Left lung (tissue), 10 donors: ENCODE measurements around the gene UBIAD1. TPM values are rescaled to one million over a fixed set of nuclear protein-coding genes. Genes with fewer than 3 reads are reported as not detected.
"Not testable (repeated sequence)": the region's sequence is repeated elsewhere in the genome, so short reads cannot be mapped to it uniquely, and the experiment has no call there.

Experiments used
- ATAC-seq: fragments of 200-7000 bp; cut with Tn5 transposase; one replicate; pipeline ENCODE4 v1.9.1; 2020; ENCODE audit warnings: moderate library complexity
- DNase-seq, 4 donors: peaks; one replicate each; pipeline ENCODE4 v3.0.0-alpha.2; 2013 to 2020
- H3K27ac ChIP-seq, 2 donors: fragments of 200-600 bp; sonication (generic) in 1 of 2; one replicate each; pipeline versions ENCODE4 v1.5.0 to v1.8.0; 2020 to 2021
- H3K27me3 ChIP-seq, 2 donors: fragments of 200-600 bp; sonication (generic) in 1 of 2; one replicate each; pipeline versions ENCODE4 v1.5.0 to v1.8.0; 2020 to 2021
- H3K36me3 ChIP-seq, 2 donors: fragments of 200-600 bp; sonication (generic) in 1 of 2; one replicate each; pipeline versions ENCODE4 v1.5.0 to v1.8.0; 2020 to 2021
- H3K4me1 ChIP-seq, 2 donors: fragments of 200-600 bp; one replicate each; pipeline ENCODE4 v1.8.0; 2021
- H3K4me3 ChIP-seq, 2 donors: fragments of 200-600 bp; sonication (generic) in 1 of 2; one replicate each; pipeline versions ENCODE4 v1.5.0 to v1.8.0; 2020 to 2021; ENCODE audit warnings: mild to moderate bottlenecking in 1 of 2
- H3K9me3 ChIP-seq, 2 donors: fragments of 200-600 bp; sonication (generic) in 1 of 2; one replicate each; pipeline versions ENCODE4 v1.5.0 to v1.8.0; 2020 to 2021
- intact Hi-C, 2 donors: fragments of 100-400 bp; cut with DNase I; formaldehyde crosslinking; loops; one replicate each; pipeline versions ENCODE4 v1.11.2 to v1.14.2; 2022
- polyA plus RNA-seq, 6 donors: library from polyadenylated mRNA; unstranded; fragments of 120-200 nt; gene quantifications; one replicate each; pipeline ENCODE4 v1.2.1, GENCODE V29; 2013; ENCODE audit not compliant: insufficient read length in 6 of 6
- total RNA-seq, 2 donors: library from RNA; stranded (reverse); fragmentation: NEBNext Ultra II Directional; extraction: Animal tissue kit (Norgen Biotek cat#: 25700); gene quantifications; one replicate each; pipeline ENCODE4 v1.2.1, GENCODE V29; 2021
- TF ChIP-seq, protein P1 (sequence below), 2 donors: fragments of 200-600 bp; sonication (generic) in 1 of 2; IDR thresholded peaks; one replicate each; pipeline versions ENCODE4 v1.5.0 to v1.8.0; 2021; ENCODE audit warnings: antibody characterized with exemption in 2 of 2
- donor health status: DM: no; HTN: yes; CAD: no.
- donor health status: DM: no; HTN: no; CAD: no.

Gene UBIAD1
- total and polyA plus RNA-seq, 8 donors, result 9.3 to 19.4 (median 16.7) TPM

DNA sequence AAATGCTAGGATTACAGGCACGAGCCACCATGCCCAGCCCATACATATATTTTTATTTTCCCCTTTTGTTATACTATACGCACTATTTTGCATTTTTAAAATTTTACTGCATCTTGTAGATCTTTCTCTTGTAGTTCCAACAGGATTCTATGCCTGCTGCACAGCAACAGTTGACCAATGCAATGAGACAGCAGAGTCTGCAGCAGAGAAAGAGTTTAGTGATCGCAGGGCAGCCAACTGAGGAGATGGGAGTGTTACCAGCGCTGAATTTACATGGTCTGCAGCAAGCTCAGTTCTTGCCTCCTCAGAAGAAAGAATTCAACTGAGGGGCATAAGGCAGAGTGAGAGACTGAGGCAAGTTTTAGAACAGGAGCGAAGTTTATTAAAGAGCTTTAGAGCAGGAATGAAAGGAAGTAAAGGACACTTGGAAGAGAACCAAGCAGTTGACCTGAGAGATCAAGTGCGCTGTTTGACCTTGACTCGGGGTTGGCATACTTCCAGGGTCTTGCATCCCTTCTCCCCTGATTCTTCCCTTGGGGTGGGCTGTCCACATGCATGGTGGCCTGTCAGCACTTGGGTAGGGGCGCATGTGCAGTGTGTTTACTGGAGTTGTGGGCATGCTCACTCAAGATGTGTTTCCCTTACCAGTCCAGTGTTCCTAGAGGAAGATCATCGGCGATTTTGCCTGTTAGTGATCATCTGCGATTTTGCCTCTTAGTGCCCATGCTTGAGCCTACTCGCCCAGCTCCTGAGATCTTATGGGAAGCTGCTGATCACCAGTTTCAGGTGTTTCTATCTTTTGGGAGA lies 6.5 kb upstream of the UBIAD1 start:
- TF ChIP-seq, protein P1, sequence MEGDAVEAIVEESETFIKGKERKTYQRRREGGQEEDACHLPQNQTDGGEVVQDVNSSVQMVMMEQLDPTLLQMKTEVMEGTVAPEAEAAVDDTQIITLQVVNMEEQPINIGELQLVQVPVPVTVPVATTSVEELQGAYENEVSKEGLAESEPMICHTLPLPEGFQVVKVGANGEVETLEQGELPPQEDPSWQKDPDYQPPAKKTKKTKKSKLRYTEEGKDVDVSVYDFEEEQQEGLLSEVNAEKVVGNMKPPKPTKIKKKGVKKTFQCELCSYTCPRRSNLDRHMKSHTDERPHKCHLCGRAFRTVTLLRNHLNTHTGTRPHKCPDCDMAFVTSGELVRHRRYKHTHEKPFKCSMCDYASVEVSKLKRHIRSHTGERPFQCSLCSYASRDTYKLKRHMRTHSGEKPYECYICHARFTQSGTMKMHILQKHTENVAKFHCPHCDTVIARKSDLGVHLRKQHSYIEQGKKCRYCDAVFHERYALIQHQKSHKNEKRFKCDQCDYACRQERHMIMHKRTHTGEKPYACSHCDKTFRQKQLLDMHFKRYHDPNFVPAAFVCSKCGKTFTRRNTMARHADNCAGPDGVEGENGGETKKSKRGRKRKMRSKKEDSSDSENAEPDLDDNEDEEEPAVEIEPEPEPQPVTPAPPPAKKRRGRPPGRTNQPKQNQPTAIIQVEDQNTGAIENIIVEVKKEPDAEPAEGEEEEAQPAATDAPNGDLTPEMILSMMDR (IDR thresholded peaks at IDR 0.05), result no peak
- no peak for DNase-seq
- peaks cover 0 to 8% of the 10 kb centered on the region in 2 donors for H3K4me1 ChIP-seq
- H3K36me3 ChIP-seq, result no peaks in the 10 kb centered on the region
- H3K4me3 ChIP-seq, result no peak overlapping the region
- no peaks in the 10 kb centered on the region for H3K27me3 ChIP-seq
- no peaks in the 10 kb centered on the region for H3K9me3 ChIP-seq
- intact Hi-C loops, result no loop called here
- ATAC-seq, result no peak
- no peak overlapping the region for H3K27ac ChIP-seq

DNA sequence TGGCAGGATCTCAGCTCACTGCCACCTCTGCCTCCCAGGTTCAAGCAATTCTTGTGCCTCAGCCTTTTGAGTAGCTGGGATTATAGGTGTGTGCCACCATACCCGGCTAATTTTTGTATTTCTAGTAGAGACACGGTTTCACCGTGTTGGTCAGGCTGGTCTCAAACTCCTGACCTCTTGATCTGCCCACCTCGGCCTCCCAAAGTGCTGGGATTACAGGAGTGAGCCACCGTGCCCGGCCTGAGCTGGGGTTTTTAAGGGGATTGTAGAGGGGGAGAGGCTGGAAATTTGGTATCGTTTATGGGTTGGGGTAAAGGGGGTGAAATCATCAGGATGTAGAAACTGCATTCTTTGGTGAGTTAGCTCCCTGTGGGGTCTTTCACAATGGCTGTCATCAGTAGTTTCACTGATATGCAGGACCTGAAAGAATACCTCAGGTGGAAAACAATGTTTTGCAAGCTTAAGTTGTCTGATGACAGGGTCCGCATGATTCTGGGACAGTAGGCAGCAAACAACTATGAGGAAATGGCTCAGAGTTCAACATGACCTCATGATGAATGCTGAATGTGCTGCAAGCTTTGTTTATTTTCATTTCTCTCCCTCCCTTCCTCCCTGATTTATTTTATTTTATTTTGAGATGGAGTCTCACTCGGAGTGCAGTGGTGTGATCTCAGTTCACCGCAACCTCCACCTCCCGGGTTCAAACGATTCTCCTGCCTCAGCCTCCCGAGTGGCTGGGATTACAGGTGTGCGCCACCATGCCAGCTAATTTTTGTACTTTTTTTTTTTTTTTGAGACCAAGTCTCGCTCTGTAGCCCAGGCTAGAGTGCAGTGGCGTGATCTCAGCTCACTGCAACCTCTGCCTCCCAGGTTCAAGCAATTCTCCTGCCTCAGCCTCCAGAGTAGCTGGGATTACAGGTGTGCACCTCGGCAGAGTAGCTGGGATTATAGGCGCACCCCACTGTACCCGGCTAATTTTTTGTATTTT lies 5.4 kb upstream of the UBIAD1 start:
- H3K27me3 ChIP-seq, H3K9me3 ChIP-seq, H3K4me1 ChIP-seq, ATAC-seq, H3K36me3 ChIP-seq, H3K27ac ChIP-seq, intact Hi-C loops, H3K4me3 ChIP-seq, DNase-seq: not testable (repeated sequence)

DNA sequence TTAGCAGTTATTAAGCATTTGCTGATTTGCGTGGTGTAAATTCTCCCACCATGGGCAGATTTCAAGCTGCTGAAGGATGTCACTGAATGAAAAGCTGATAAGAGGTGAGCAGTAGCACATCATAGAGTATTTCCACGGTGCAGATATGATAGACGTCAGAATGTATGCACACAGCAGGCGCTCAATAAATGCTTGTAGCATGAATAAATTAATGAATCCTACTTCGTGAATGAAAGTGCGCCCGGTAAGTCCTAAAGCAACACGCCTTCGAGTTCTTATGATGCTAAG lies 510 bp upstream of the UBIAD1 start:
- TF ChIP-seq, protein P1 (IDR thresholded peaks at IDR 0.05), result no peak
- peak overlapping the region in 1 of 2 donors; percentile 48 for H3K27ac ChIP-seq
- H3K4me3 ChIP-seq, result peak overlapping the region in 1 of 2 donors; percentile 91
- H3K27me3 ChIP-seq, result no peaks in the 10 kb centered on the region
- DNase-seq (no peak), ATAC-seq (no peak)
- intact Hi-C loops, result no loop called here
- no peaks in the 10 kb centered on the region for H3K36me3 ChIP-seq
- peaks cover 23 to 38% of the 10 kb centered on the region in 2 donors for H3K4me1 ChIP-seq
- H3K9me3 ChIP-seq, result no peaks in the 10 kb centered on the region

DNA sequence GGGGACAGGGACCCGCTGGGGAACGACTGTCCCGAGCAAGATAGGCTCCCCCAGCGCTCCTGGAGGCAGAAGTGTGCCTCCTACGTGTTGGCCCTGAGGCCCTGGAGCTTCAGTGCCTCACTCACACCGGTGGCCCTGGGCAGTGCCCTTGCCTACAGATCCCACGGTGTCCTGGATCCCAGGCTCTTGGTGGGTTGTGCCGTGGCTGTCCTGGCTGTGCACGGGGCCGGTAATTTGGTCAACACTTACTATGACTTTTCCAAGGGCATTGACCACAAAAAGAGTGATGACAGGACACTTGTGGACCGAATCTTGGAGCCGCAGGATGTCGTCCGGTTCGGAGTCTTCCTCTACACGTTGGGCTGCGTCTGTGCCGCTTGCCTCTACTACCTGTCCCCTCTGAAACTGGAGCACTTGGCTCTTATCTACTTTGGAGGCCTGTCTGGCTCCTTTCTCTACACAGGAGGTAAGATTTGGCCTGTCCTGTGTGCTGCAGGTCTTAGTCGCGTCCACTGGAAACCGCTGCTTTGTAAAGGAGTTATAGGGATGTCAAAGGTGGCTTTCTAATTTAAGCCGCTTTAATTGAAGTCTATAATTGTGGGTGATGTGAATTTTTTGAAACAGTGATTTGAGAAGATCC lies 717 bp downstream of the UBIAD1 start:
- Histone ChIP-seq H3K4me1 (peaks cover 23 to 38% of the 10 kb centered on the region in 2 donors), H3K36me3 (peaks cover 0 to 3% of the 10 kb centered on the region in 2 donors), H3K9me3 (no peaks in the 10 kb centered on the region), H3K27me3 (no peaks in the 10 kb centered on the region), H3K4me3 (peak overlapping the region; percentile 89 to 91), H3K27ac (peak overlapping the region; percentile 92 to 95)
- ATAC-seq (no peak), DNase-seq (no peak)
- TF ChIP-seq, protein P1 (IDR thresholded peaks at IDR 0.05), result no peak
- intact Hi-C loops, result no loop called here

DNA sequence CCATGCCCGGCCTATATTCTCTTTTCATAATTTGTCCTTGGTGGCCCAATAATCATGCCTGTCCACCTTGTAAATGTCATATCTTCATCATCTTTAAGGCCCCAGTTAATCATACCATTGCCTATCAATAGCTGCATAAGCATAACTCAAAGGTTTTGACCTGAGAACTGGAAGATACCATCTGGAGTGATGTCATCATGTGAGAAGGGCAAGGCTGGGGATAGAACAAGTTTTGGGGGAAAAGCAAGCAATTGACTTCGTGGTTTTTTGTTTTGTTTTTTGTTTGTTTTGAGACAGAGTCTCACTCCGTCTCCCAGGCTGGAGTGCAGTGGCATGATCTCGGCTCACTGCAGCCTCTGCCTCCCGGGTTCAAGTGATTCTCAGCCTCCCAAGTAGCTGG lies 6.2 kb downstream of the UBIAD1 start:
- Histone ChIP-seq H3K9me3 (no peaks in the 10 kb centered on the region), H3K36me3 (peaks cover 0 to 16% of the 10 kb centered on the region in 2 donors), H3K27me3 (no peaks in the 10 kb centered on the region), H3K27ac (no peak overlapping the region), H3K4me1 (peaks cover 28 to 55% of the 10 kb centered on the region in 2 donors), H3K4me3 (no peak overlapping the region)
- TF ChIP-seq, protein P1 (IDR thresholded peaks at IDR 0.05), result no peak
- intact Hi-C loops, result no loop called here
- DNase-seq, result no peak
- ATAC-seq, result no peak
